H9 (cell line): Measurements from ENCODE around the gene NCKAP5L. TPM values are rescaled to one million over a fixed set of nuclear protein-coding genes. Genes with fewer than 3 reads are reported as not detected.

Experiments used
- DNase-seq: peaks from one replicate; pipeline ENCODE4 v3.0.0-alpha.2; 2017
- H2AFZ ChIP-seq: one replicate; pipeline ENCODE4 v1.6.1; 2013; ENCODE audit warnings: mild to moderate bottlenecking, low read length, control low read depth, moderate library complexity
- H2AK5ac ChIP-seq: 2 replicates; pipeline ENCODE4 v1.6.1; 2013; ENCODE audit warnings: low read length, control low read depth, mixed read lengths; ENCODE audit not compliant: insufficient read length
- H2BK120ac ChIP-seq: one replicate; pipeline ENCODE4 v1.6.1; 2013; ENCODE audit warnings: low read depth, mild to moderate bottlenecking, low read length, control low read depth, inconsistent platforms; ENCODE audit not compliant: poor library complexity, severe bottlenecking
- H2BK12ac ChIP-seq: 2 replicates; pipeline ENCODE4 v1.6.1; 2013; ENCODE audit warnings: low read length, control low read depth, mixed read lengths, low read depth; ENCODE audit not compliant: insufficient read length
- H2BK15ac ChIP-seq: 2 replicates; pipeline ENCODE4 v1.6.1; 2013; ENCODE audit warnings: low read depth, low read length, control low read depth
- H2BK20ac ChIP-seq: one replicate; pipeline ENCODE4 v1.6.1; 2013; ENCODE audit warnings: low read depth, mild to moderate bottlenecking, low read length, control low read depth, inconsistent platforms; ENCODE audit not compliant: poor library complexity, severe bottlenecking
- H2BK5ac ChIP-seq: 2 replicates; pipeline ENCODE4 v1.6.1; 2013; ENCODE audit warnings: low read length, control low read depth, mixed read lengths; ENCODE audit not compliant: insufficient read length
- H3K14ac ChIP-seq: 2 replicates; pipeline ENCODE4 v1.6.1; 2013; ENCODE audit warnings: low read length, control low read depth; ENCODE audit not compliant: insufficient read depth
- H3K18ac ChIP-seq: 2 replicates; pipeline ENCODE4 v1.6.1; 2013; ENCODE audit warnings: low read depth, mild to moderate bottlenecking, mixed read lengths, low read length, control low read depth; ENCODE audit not compliant: insufficient read length
- H3K23ac ChIP-seq: 2 replicates; pipeline ENCODE4 v1.6.1; 2013; ENCODE audit warnings: low read length, control low read depth, mixed read lengths, low read depth; ENCODE audit not compliant: insufficient read length
- H3K23me2 ChIP-seq: 2 replicates; pipeline ENCODE4 v1.6.1; 2013; ENCODE audit warnings: low read depth, mild to moderate bottlenecking, mixed read lengths, low read length, control low read depth; ENCODE audit not compliant: insufficient read length, poor library complexity, severe bottlenecking
- H3K27ac ChIP-seq: 2 replicates; pipeline ENCODE4 v1.5.1; 2013; ENCODE audit warnings: low read length, control low read depth, mixed read lengths, low read depth; ENCODE audit not compliant: insufficient read length
- H3K27me3 ChIP-seq: 2 replicates; pipeline ENCODE4 v1.6.1; 2013; ENCODE audit warnings: low read length, control low read depth, inconsistent platforms; ENCODE audit not compliant: insufficient read depth
- H3K4ac ChIP-seq: 2 replicates; pipeline ENCODE4 v1.6.1; 2013; ENCODE audit warnings: low read depth, mild to moderate bottlenecking, control low read depth, inconsistent platforms, low read length, moderate library complexity
- H3K4me1 ChIP-seq: 2 replicates; pipeline ENCODE4 v1.6.1; 2013; ENCODE audit warnings: low read length, control low read depth, inconsistent platforms; ENCODE audit not compliant: insufficient read depth
- H3K4me2 ChIP-seq: 2 replicates; pipeline ENCODE4 v1.6.1; 2013; ENCODE audit warnings: low read length, control low read depth, mixed read lengths; ENCODE audit not compliant: insufficient read length, insufficient read depth
- H3K56ac ChIP-seq: 2 replicates; pipeline ENCODE4 v1.6.1; 2013; ENCODE audit warnings: low read depth, mild to moderate bottlenecking, mixed read lengths, low read length, control low read depth; ENCODE audit not compliant: insufficient read length
- H3K79me1 ChIP-seq: 2 replicates; pipeline ENCODE4 v1.6.1; 2013; ENCODE audit warnings: low read depth, mild to moderate bottlenecking, moderate library complexity, low read length, control low read depth, inconsistent platforms; ENCODE audit not compliant: insufficient read depth, poor library complexity, severe bottlenecking
- H3K79me2 ChIP-seq: 2 replicates; pipeline ENCODE4 v1.6.1; 2013; ENCODE audit warnings: low read length, control low read depth, inconsistent platforms; ENCODE audit not compliant: insufficient read depth
- H3K9ac ChIP-seq: 2 replicates; pipeline ENCODE4 v1.6.1; 2013; ENCODE audit warnings: low read length, control low read depth, mixed read lengths; ENCODE audit not compliant: insufficient read length; ENCODE audit errors: extremely low read depth
- H3K9me3 ChIP-seq: one replicate; pipeline ENCODE4 v1.6.1; 2013; ENCODE audit warnings: low read depth, low read length, inconsistent platforms; ENCODE audit not compliant: control insufficient read depth
- H3T11ph ChIP-seq: one replicate; pipeline ENCODE4 v1.6.1; 2013; ENCODE audit warnings: mild to moderate bottlenecking, low read length, control low read depth, inconsistent platforms
- H4K20me1 ChIP-seq: one replicate; pipeline ENCODE4 v1.6.1; 2013; ENCODE audit not compliant: control insufficient read depth, insufficient read length, insufficient read depth
- H4K5ac ChIP-seq: 2 replicates; pipeline ENCODE4 v1.6.1; 2013; ENCODE audit warnings: low read depth, mild to moderate bottlenecking, mixed read lengths, low read length, control low read depth; ENCODE audit not compliant: insufficient read length
- H4K8ac ChIP-seq: replicated peaks from 2 replicates; pipeline ENCODE4 v1.6.1; 2013; ENCODE audit warnings: low read length, control low read depth, mixed read lengths, low read depth; ENCODE audit not compliant: insufficient read length
- H4K91ac ChIP-seq: 2 replicates; pipeline ENCODE4 v1.6.1; 2013; ENCODE audit warnings: low read depth, mild to moderate bottlenecking, moderate library complexity, mixed read lengths, low read length, control low read depth; ENCODE audit not compliant: insufficient read length
- H3K27ac Mint-ChIP-seq, 3 experiments: 2 replicates in 2 of 3; 3 replicates in 1 of 3; pipeline ENCODE4 v1.8.0; 2020 to 2021; ENCODE audit warnings: mixed read lengths in 3 of 3, mild to moderate bottlenecking in 1 of 3, moderate library complexity in 1 of 3
- H3K27me3 Mint-ChIP-seq: 2 replicates; pipeline ENCODE4 v1.8.0; 2021; ENCODE audit warnings: low read depth, mild to moderate bottlenecking, moderate library complexity, mixed read lengths
- H3K36me3 Mint-ChIP-seq, 3 experiments: 2 replicates in 2 of 3; 3 replicates in 1 of 3; pipeline ENCODE4 v1.8.0; 2020 to 2021; ENCODE audit warnings: low read depth in 3 of 3, mixed read lengths in 3 of 3; ENCODE audit not compliant: insufficient read depth in 1 of 3
- H3K4me1 Mint-ChIP-seq, 2 experiments: 2 replicates each; pipeline ENCODE4 v1.8.0; 2020; ENCODE audit warnings: mixed read lengths in 2 of 2
- H3K4me3 Mint-ChIP-seq, 2 experiments: 2 replicates in 1 of 2; 3 replicates in 1 of 2; pipeline ENCODE4 v1.8.0; 2020 to 2021; ENCODE audit warnings: mild to moderate bottlenecking in 2 of 2, mixed read lengths in 2 of 2, moderate library complexity in 1 of 2
- H3K9me3 Mint-ChIP-seq, 2 experiments: 2 replicates in 1 of 2; 3 replicates in 1 of 2; pipeline ENCODE4 v1.8.0; 2020; ENCODE audit warnings: mild to moderate bottlenecking in 2 of 2, mixed read lengths in 2 of 2, moderate library complexity in 1 of 2
- WGBS: extraction: QIAGEN DNeasy Blood & Tissue Kit; methylation state at CpG from one replicate; pipeline ENCODE4 v1.1.7; 2013; ENCODE audit warnings: missing lambda C conversion rate, low lambda C conversion rate, mixed read lengths; ENCODE audit not compliant: insufficient read length; ENCODE audit errors: extremely low coverage; 5-methylcytosine and 5-hydroxymethylcytosine counted together
- total RNA-seq: library from RNA; stranded (reverse); gene quantifications from 2 replicates; pipeline ENCODE4 v1.2.1, GENCODE V29; 2021
- TF ChIP-seq, protein P1 (sequence below): fragments of 200-600 bp; sonication (generic); conservative IDR thresholded peaks from 3 replicates; pipeline ENCODE4 v1.8.0; 2021; ENCODE audit warnings: antibody characterized with exemption, mild to moderate bottlenecking

NCKAP5L gene
- total RNA-seq, 1 experiment from 2014 or later: 27.7 TPM

- WGBS: no CpG with 5 or more reads among the region's 6 CpGs
- H3K79me2 ChIP-seq: peaks cover 2% of the 10 kb centered on the region; the same call in 1 of the 2 replicates
- peaks cover 40 to 63% of the 10 kb centered on the region in 2 experiments for H3K4me1 Mint-ChIP-seq
Observed at GRCh38 chr12:49823951-49824350, 4.3 kb downstream of the NCKAP5L start.

More at GRCh38 chr12:49823951-49824350, 4.3 kb downstream of the NCKAP5L start:
- H3K27me3 ChIP-seq: no peaks in the 10 kb centered on the region
- no peak overlapping the region for H2BK5ac ChIP-seq
- no peak overlapping the region for H2AK5ac ChIP-seq
- H3K23me2 ChIP-seq: peaks cover 14% of the 10 kb centered on the region
- no peak for DNase-seq
- H3K56ac ChIP-seq: no peak overlapping the region
- no peak overlapping the region for H3K4me2 ChIP-seq
- no peak overlapping the region for H3K4me3 Mint-ChIP-seq
- no peak overlapping the region for H3K14ac ChIP-seq
- H2BK12ac ChIP-seq: no peak overlapping the region
- no peak overlapping the region for H3K27ac Mint-ChIP-seq
- H3K4me1 ChIP-seq: peaks cover 2% of the 10 kb centered on the region
- H4K91ac ChIP-seq: no peak overlapping the region
- no peak overlapping the region for H3K18ac ChIP-seq
- H3K36me3 Mint-ChIP-seq: peaks cover 13 to 14% (median 14%) of the 10 kb centered on the region in 3 experiments
- TF ChIP-seq, protein P1, sequence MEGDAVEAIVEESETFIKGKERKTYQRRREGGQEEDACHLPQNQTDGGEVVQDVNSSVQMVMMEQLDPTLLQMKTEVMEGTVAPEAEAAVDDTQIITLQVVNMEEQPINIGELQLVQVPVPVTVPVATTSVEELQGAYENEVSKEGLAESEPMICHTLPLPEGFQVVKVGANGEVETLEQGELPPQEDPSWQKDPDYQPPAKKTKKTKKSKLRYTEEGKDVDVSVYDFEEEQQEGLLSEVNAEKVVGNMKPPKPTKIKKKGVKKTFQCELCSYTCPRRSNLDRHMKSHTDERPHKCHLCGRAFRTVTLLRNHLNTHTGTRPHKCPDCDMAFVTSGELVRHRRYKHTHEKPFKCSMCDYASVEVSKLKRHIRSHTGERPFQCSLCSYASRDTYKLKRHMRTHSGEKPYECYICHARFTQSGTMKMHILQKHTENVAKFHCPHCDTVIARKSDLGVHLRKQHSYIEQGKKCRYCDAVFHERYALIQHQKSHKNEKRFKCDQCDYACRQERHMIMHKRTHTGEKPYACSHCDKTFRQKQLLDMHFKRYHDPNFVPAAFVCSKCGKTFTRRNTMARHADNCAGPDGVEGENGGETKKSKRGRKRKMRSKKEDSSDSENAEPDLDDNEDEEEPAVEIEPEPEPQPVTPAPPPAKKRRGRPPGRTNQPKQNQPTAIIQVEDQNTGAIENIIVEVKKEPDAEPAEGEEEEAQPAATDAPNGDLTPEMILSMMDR: no peak
- no peak overlapping the region for H2BK20ac ChIP-seq
- H3K9ac ChIP-seq: no peak overlapping the region
- H4K20me1 ChIP-seq: no peaks in the 10 kb centered on the region
- H3K27me3 Mint-ChIP-seq: no peaks in the 10 kb centered on the region
- H3K79me1 ChIP-seq: peaks cover 4% of the 10 kb centered on the region
- no peak overlapping the region for H2AFZ ChIP-seq
- no peak overlapping the region for H2BK15ac ChIP-seq
- H3K9me3 ChIP-seq: no peaks in the 10 kb centered on the region
- no peaks in the 10 kb centered on the region; a peak in 1 of 5 replicates for H3K9me3 Mint-ChIP-seq
- no peak overlapping the region for H4K8ac ChIP-seq
- H3K23ac ChIP-seq: no peak overlapping the region
- H4K5ac ChIP-seq: no peak overlapping the region
- H2BK120ac ChIP-seq: no peak overlapping the region
- H3K27ac ChIP-seq: no peak overlapping the region
- H3K4ac ChIP-seq: no peak overlapping the region
- no peak overlapping the region for H3T11ph ChIP-seq
